Coronary artery (tissue), 2 donors: ENCODE results near the gene FRMD3.

ENCODE experiments used
- DNase-seq: peaks from one replicate; pipeline ENCODE4 v3.0.0-alpha.2; 2017; ENCODE audit warnings: low spot score
- H3K27ac ChIP-seq, 2 donors: fragments of 200-600 bp; sonication (generic); one replicate each; pipeline ENCODE4 v1.5.1; 2016 to 2019
- H3K4me3 ChIP-seq: fragments of 200-600 bp; sonication (generic); 2 replicates; pipeline ENCODE4 v1.5.1; 2016; ENCODE audit warnings: mild to moderate bottlenecking, moderate library complexity
- CTCF ChIP-seq: fragments of 200-600 bp; sonication (generic); IDR thresholded peaks from one replicate; pipeline ENCODE4 v1.5.1; 2019; ENCODE audit warnings: antibody characterized with exemption

The FRMD3 gene

DNA sequence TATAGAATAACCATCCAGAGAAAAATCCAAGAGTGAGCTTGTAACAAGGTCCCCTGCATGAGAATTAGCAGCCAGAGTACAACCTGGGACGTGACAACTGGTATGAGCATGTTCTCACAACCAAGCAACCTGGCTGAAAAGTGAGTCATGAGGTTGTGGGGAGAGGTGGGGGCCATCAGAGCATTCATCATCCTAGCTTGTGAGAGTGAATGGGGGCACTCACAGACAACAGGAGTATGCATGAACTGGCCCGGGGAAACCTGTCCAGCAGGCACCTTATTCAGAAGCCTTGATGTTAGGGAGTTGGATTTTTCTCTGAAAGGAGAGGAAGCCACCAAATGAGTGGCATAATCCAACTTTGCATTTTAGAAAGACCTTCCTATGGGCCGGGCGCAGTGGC lies 113.0 kb downstream of the FRMD3 start:
- DNase-seq = no peak
- Histone ChIP-seq H3K27ac (no peak overlapping the region), H3K4me3 (no peak overlapping the region)
- TF ChIP-seq CTCF = no peak

DNA sequence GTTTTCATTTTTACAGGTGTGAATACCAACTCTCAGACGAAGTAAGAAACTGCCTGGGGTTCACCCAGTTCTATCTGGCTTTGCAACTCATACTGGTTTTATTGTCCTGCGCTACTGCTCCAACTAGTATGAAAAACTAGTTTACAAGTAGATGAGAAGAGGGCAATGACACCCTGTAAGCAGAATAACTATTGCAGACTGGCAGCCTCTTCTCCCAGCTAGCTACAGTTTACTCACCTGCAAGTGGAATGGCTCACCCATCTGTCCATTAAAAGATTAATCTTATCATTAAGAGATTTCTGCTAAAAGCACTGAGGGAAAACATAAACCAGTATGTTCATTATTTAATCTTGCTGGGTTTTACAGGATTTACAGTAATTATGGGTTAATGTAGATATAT lies 113.4 kb downstream of the FRMD3 start:
- Histone ChIP-seq H3K4me3 (no peak overlapping the region), H3K27ac (no peak overlapping the region)
- no peak for TF ChIP-seq CTCF
- no peak for DNase-seq

GRCh38 chr9:83423815-83424707 lies 114.1 kb downstream of the FRMD3 start:
- no peak overlapping the region for H3K4me3 ChIP-seq
- TF ChIP-seq CTCF = no peak
- H3K27ac ChIP-seq = no peak overlapping the region
- DNase-seq = no peak

GRCh38 chr9:83422527-83422926 lies 115.7 kb downstream of the FRMD3 start:
- H3K4me3 ChIP-seq = no peak overlapping the region
- no peak overlapping the region for H3K27ac ChIP-seq
- TF ChIP-seq CTCF = no peak
- no peak for DNase-seq

GRCh38 chr9:83420486-83420885 lies 117.7 kb downstream of the FRMD3 start:
- no peak for DNase-seq
- TF ChIP-seq CTCF = no peak
- Histone ChIP-seq H3K4me3 (no peak overlapping the region), H3K27ac (no peak overlapping the region)

DNA sequence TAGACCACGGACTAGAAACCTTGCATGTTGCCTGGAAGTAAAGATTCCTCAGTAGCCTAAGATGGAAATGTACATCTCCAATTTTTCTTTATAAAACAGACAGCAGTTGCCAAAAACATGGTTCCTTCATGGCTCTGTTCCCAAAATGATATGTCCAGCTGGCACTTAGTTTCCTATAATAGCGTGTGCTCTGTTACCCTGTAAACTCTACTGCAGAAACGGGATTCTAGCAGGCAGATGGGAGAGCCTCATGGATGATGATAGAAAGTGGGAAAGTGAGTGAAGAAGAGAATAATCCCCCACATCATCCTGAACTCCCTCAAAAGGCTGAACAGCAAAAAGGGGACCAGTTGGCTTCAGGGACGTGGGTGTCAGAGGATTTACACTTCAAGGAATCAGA lies 118.2 kb downstream of the FRMD3 start:
- H3K4me3 ChIP-seq = no peak overlapping the region
- no peak overlapping the region for H3K27ac ChIP-seq
- no peak for TF ChIP-seq CTCF
- no peak for DNase-seq

DNA sequence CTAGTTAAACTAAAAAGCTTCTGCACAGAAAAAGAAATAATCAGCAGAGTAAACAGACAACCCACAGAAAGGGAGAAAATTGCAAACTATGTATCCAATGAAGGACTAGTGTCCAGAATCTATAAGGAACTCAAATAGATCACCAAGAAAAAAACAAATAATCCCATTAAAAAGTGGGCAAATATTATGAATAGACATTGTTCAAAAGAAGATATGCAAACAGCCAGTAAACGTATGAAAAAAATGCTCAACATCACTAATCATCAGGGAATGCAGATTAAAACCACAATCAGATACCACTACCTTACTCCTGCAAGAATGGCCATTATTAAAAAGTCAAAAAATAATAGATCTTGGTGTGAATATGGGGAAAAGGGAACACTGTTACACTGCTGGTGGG lies 119.9 kb downstream of the FRMD3 start:
- no peak overlapping the region for H3K27ac ChIP-seq
- no peak for DNase-seq
- TF ChIP-seq CTCF = no peak
- no peak overlapping the region for H3K4me3 ChIP-seq
